Panc1 (cell line): ENCODE data around the gene SLC40A1. TPM values are rescaled to one million over a fixed set of nuclear protein-coding genes. Genes with fewer than 3 reads are reported as not detected.

Source experiments
- ATAC-seq: fragments of 200-7000 bp; cut with Tn5 transposase; 2 replicates; pipeline ENCODE4 v1.9.1; 2020; ENCODE audit warnings: mild to moderate bottlenecking, moderate library complexity
- BruUV-seq: library from RNA; stranded (reverse); fragments of 400-500 nt; replicated peaks from 2 replicates; lab custom pipeline; 2021; lab: Mats Ljungman, UMichigan
- CTCF ChIA-PET: fragments of 300-600 bp; sonication (Branson Sonifier 250); formaldehyde crosslinking; loops from one replicate; lab custom pipeline; 2022; ENCODE audit warnings: antibody characterized with exemption; lab: Charles Lee
- POLR2A ChIA-PET: fragments of 300-600 bp; sonication (Branson Sonifier 250); formaldehyde crosslinking; loops from one replicate; lab custom pipeline; 2022; ENCODE audit warnings: antibody characterized with exemption; lab: Charles Lee
- DNase-seq: peaks from one replicate; pipeline ENCODE4 v3.0.0-alpha.2; 2010; ENCODE audit warnings: low read depth, low spot score
- H3K27ac ChIP-seq: 2 replicates; pipeline ENCODE4 v1.5.1; 2011; ENCODE audit warnings: mild to moderate bottlenecking, low read length, inconsistent platforms
- H3K27me3 ChIP-seq: fragments of 200-500 bp; sonication (Bioruptor generic); 2 replicates; pipeline ENCODE4 v1.6.0; 2014; ENCODE audit warnings: low read length, inconsistent platforms; ENCODE audit not compliant: control insufficient read depth, insufficient read depth
- H3K36me3 ChIP-seq: fragments of 200-500 bp; sonication (Bioruptor generic); 2 replicates; pipeline ENCODE4 v1.5.1; 2014; ENCODE audit warnings: inconsistent platforms, mild to moderate bottlenecking, low read length, moderate library complexity; ENCODE audit not compliant: control insufficient read depth, insufficient read depth
- H3K4me1 ChIP-seq: 2 replicates; pipeline ENCODE4 v1.5.1; 2011; ENCODE audit warnings: inconsistent platforms, mild to moderate bottlenecking, low read length, moderate library complexity; ENCODE audit not compliant: control insufficient read depth, insufficient read depth
- H3K4me3 ChIP-seq, 2 experiments: 2 replicates each; pipeline ENCODE4 v1.5.1; 2011 to 2012; ENCODE audit warnings: low read depth in 2 of 2, low read length in 2 of 2, mild to moderate bottlenecking in 2 of 2, inconsistent platforms in 1 of 2, moderate library complexity in 1 of 2
- H3K9me3 ChIP-seq: fragments of 200-500 bp; sonication (Bioruptor generic); 2 replicates; pipeline ENCODE4 v1.5.1; 2014; ENCODE audit warnings: low read depth, mild to moderate bottlenecking, inconsistent platforms, low read length, moderate library complexity; ENCODE audit not compliant: control insufficient read depth, insufficient read depth
- POLR2AphosphoS5 ChIP-seq: IDR thresholded peaks from 2 replicates; pipeline ENCODE4 v1.6.1; 2012; ENCODE audit warnings: mild to moderate bottlenecking, low read depth, low read length, moderate library complexity
- REST ChIP-seq, 2 experiments: IDR thresholded peaks; 2 replicates each; pipeline ENCODE4 v1.6.1; 2011 to 2012; ENCODE audit warnings: low read depth in 2 of 2, control low read depth in 1 of 2, low read length in 1 of 2, mild to moderate bottlenecking in 1 of 2, moderate library complexity in 1 of 2; ENCODE audit not compliant: insufficient read depth in 1 of 2
- SIN3A ChIP-seq: IDR thresholded peaks from 2 replicates; pipeline ENCODE4 v1.6.1; 2012; ENCODE audit warnings: low read depth, mild to moderate bottlenecking, low read length, moderate library complexity, borderline replicate concordance; ENCODE audit not compliant: insufficient read depth
- TCF7L2 ChIP-seq: IDR thresholded peaks from 2 replicates; pipeline ENCODE4 v1.6.1; 2011; ENCODE audit warnings: mild to moderate bottlenecking, low read depth, low read length, inconsistent platforms
- in situ Hi-C: cut with HindIII; loops from 2 replicates; pipeline ENCODE4 v1.10.0; 2016; ENCODE audit warnings: low sequenced_read_pairs, low pct_unique_long_range_greater_than_20kb
- intact Hi-C: fragments of 100-400 bp; cut with micrococcal nuclease; formaldehyde crosslinking; loops from one replicate; pipeline ENCODE4 v1.10.0; 2022; ENCODE audit not compliant: unreplicated experiment
- total RNA-seq: library from RNA; stranded (reverse); gene quantifications from one replicate; pipeline ENCODE4 v1.2.1, GENCODE V29; 2021; ENCODE audit not compliant: unreplicated experiment
- TF ChIP-seq, protein P1 (sequence below): fragments of 450-650 bp; IDR thresholded peaks from 2 replicates; pipeline ENCODE4 v1.5.1; 2017; ENCODE audit warnings: mild to moderate bottlenecking

The SLC40A1 gene
- total RNA-seq, 1 experiment from 2014 or later: 0.74 TPM

DNA sequence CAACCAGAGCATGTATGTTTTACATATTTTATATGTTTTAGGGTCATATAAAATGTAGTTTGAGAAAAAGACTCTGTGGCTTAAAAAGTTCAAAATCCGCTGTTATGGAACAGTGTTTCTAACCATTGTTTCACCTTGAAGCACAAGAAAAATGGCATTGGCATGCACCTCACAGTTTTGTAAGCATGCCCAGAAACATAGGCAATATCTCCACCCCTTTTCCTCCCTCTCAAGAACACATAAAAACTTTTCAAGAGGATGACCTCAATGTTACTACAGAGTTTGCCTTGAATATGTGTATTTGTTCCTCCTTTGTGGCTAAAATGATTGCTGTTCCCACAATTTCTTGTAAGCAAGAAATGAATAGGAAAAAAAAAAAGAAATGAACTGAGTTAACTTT is 29.3 kb upstream of the SLC40A1 start:
- ChIA-PET CTCF (no interaction called here), POLR2A (interaction anchor here (0.5 kb wide), 1 partner anchor 344 kb away, joined by 8 read pairs; no protein-coding TSS in a partner anchor)
- intact Hi-C loops: no loop called here
- Histone ChIP-seq H3K9me3 (no peaks in the 10 kb centered on the region), H3K36me3 (no peaks in the 10 kb centered on the region), H3K27me3 (no peaks in the 10 kb centered on the region), H3K27ac (no peak overlapping the region), H3K4me3 (no peak overlapping the region), H3K4me1 (0 out of 2 replicates have a peak, but pooled peaks cover 3% of the 10 kb centered on the region)
- ATAC-seq: no peak
- DNase-seq: no peak
- TF ChIP-seq TCF7L2 (no peak), REST (IDR thresholded peaks at IDR 0.05; ENCODE audit: insufficient read depth in 1 of 2, low read depth in 2 of 2, low read length in 1 of 2) (no peak), POLR2AphosphoS5 (no peak), SIN3A (no peak)
- TF ChIP-seq, protein P1, sequence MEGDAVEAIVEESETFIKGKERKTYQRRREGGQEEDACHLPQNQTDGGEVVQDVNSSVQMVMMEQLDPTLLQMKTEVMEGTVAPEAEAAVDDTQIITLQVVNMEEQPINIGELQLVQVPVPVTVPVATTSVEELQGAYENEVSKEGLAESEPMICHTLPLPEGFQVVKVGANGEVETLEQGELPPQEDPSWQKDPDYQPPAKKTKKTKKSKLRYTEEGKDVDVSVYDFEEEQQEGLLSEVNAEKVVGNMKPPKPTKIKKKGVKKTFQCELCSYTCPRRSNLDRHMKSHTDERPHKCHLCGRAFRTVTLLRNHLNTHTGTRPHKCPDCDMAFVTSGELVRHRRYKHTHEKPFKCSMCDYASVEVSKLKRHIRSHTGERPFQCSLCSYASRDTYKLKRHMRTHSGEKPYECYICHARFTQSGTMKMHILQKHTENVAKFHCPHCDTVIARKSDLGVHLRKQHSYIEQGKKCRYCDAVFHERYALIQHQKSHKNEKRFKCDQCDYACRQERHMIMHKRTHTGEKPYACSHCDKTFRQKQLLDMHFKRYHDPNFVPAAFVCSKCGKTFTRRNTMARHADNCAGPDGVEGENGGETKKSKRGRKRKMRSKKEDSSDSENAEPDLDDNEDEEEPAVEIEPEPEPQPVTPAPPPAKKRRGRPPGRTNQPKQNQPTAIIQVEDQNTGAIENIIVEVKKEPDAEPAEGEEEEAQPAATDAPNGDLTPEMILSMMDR: no peak
- in situ Hi-C loops: no loop called here
- BruUV-seq: no TSS peak

GRCh38 chr2:189609423-189609816 is 28.8 kb upstream of the SLC40A1 start:
- ATAC-seq (no peak), DNase-seq (no peak)
- Histone ChIP-seq H3K4me3 (no peak overlapping the region), H3K27ac (no peak overlapping the region), H3K36me3 (no peaks in the 10 kb centered on the region), H3K9me3 (no peaks in the 10 kb centered on the region), H3K27me3 (no peaks in the 10 kb centered on the region), H3K4me1 (0 out of 2 replicates have a peak, but pooled peaks cover 3% of the 10 kb centered on the region)
- ChIA-PET CTCF (no interaction called here), POLR2A (interaction anchor here (0.5 kb wide), 1 partner anchor 344 kb away, joined by 8 read pairs; no protein-coding TSS in a partner anchor)
- intact Hi-C loops: no loop called here
- no TSS peak for BruUV-seq
- TF ChIP-seq POLR2AphosphoS5 (no peak), SIN3A (no peak), TCF7L2 (no peak)
- TF ChIP-seq, protein P1: no peak
- in situ Hi-C loops: no loop called here
